SK-N-SH treated with all-trans-retinoic acid at 6 μM for 48 hours (cell line): Measurements from ENCODE around the gene NUP214.

Experiments used
- ATAC-seq: fragments of 200-7000 bp; cut with Tn5 transposase; 3 replicates; pipeline ENCODE4 v1.9.1; 2020; ENCODE audit warnings: mild to moderate bottlenecking, moderate library complexity
- ARNTL ChIP-seq: fragments of 450-650 bp; formaldehyde crosslinking; IDR thresholded peaks from 2 replicates; pipeline ENCODE4 v1.5.0; 2020; ENCODE audit warnings: low read depth, mild to moderate bottlenecking, moderate library complexity, borderline replicate concordance
- BACH2 ChIP-seq: fragments of 250-450 bp; sonication (Bioruptor Pico); IDR thresholded peaks from 2 replicates; pipeline ENCODE4 v1.9.0; 2021; ENCODE audit warnings: mild to moderate bottlenecking, borderline replicate concordance
- CSDC2 ChIP-seq: fragments of 250-450 bp; sonication (Bioruptor Pico); IDR thresholded peaks from 2 replicates; pipeline ENCODE4 v1.5.0; 2020; ENCODE audit warnings: mild to moderate bottlenecking, moderate library complexity
- CSRNP3 ChIP-seq: fragments of 250-450 bp; sonication (Bioruptor Pico); IDR thresholded peaks from 2 replicates; pipeline ENCODE4 v1.5.1; 2021; ENCODE audit warnings: mild to moderate bottlenecking, moderate library complexity
- ESRRG ChIP-seq: fragments of 250-450 bp; sonication (Bioruptor Pico); IDR thresholded peaks from 2 replicates; pipeline ENCODE4 v1.6.1; 2021; ENCODE audit warnings: mild to moderate bottlenecking
- GLIS3 ChIP-seq: fragments of 250-450 bp; sonication (Bioruptor Pico); IDR thresholded peaks from 2 replicates; pipeline ENCODE4 v1.5.0; 2020; ENCODE audit warnings: mild to moderate bottlenecking, moderate library complexity
- ISL1 ChIP-seq: fragments of 250-450 bp; sonication (Bioruptor Pico); IDR thresholded peaks from 2 replicates; pipeline ENCODE4 v2.1.2; 2022; ENCODE audit warnings: mild to moderate bottlenecking, moderate library complexity
- OSR1 ChIP-seq: fragments of 250-450 bp; sonication (Bioruptor Pico); IDR thresholded peaks from 2 replicates; pipeline ENCODE4 v1.8.0; 2022; ENCODE audit warnings: moderate library complexity, mild to moderate bottlenecking, inconsistent platforms
- POU6F1 ChIP-seq: fragments of 250-450 bp; sonication (Bioruptor Pico); IDR thresholded peaks from 2 replicates; pipeline ENCODE4 v1.8.0; 2021; ENCODE audit warnings: low read depth, mild to moderate bottlenecking, moderate library complexity, borderline replicate concordance
- PPARA ChIP-seq: fragments of 250-450 bp; sonication (Bioruptor Pico); IDR thresholded peaks from 2 replicates; pipeline ENCODE4 v1.5.0; 2020; ENCODE audit warnings: mild to moderate bottlenecking, borderline replicate concordance
- RARB ChIP-seq: fragments of 250-450 bp; sonication (Bioruptor Pico); IDR thresholded peaks from 2 replicates; pipeline ENCODE4 v1.8.0; 2021; ENCODE audit warnings: mild to moderate bottlenecking, moderate library complexity
- SNAI2 ChIP-seq: fragments of 250-450 bp; sonication (Bioruptor Pico); IDR thresholded peaks from 2 replicates; pipeline ENCODE4 v1.5.0; 2020; ENCODE audit warnings: mild to moderate bottlenecking, moderate library complexity
- TCF4 ChIP-seq: fragments of 250-450 bp; sonication (Bioruptor Pico); IDR thresholded peaks from 2 replicates; pipeline ENCODE4 v1.8.0; 2021; ENCODE audit warnings: mild to moderate bottlenecking, moderate library complexity, borderline replicate concordance
- TOX ChIP-seq: fragments of 250-450 bp; sonication (Bioruptor Pico); IDR thresholded peaks from 2 replicates; pipeline ENCODE4 v1.8.0; 2021; ENCODE audit warnings: mild to moderate bottlenecking, moderate library complexity, borderline replicate concordance
- TSHZ2 ChIP-seq: fragments of 250-450 bp; sonication (Bioruptor Pico); IDR thresholded peaks from 2 replicates; pipeline ENCODE4 v1.5.0; 2020; ENCODE audit warnings: mild to moderate bottlenecking, moderate library complexity
- ZC3H10 ChIP-seq: fragments of 250-450 bp; sonication (Bioruptor Pico); IDR thresholded peaks from 2 replicates; pipeline ENCODE4 v1.5.1; 2021; ENCODE audit warnings: mild to moderate bottlenecking, moderate library complexity
- ZFP3 ChIP-seq: fragments of 250-450 bp; sonication (Bioruptor Pico); IDR thresholded peaks from 2 replicates; pipeline ENCODE4 v1.5.0; 2020; ENCODE audit warnings: mild to moderate bottlenecking, moderate library complexity
- ZFP30 ChIP-seq: fragments of 450-650 bp; formaldehyde crosslinking; IDR thresholded peaks from 2 replicates; pipeline ENCODE4 v1.5.0; 2022; ENCODE audit warnings: mild to moderate bottlenecking, moderate library complexity
- ZNF565 ChIP-seq: fragments of 450-650 bp; formaldehyde crosslinking; conservative IDR thresholded peaks from 2 replicates; pipeline ENCODE4 v1.5.0; 2020; ENCODE audit warnings: low read depth, mild to moderate bottlenecking, moderate library complexity
- ZNF70 ChIP-seq: fragments of 450-650 bp; formaldehyde crosslinking; IDR thresholded peaks from 2 replicates; pipeline ENCODE4 v1.5.0; 2020; ENCODE audit warnings: mild to moderate bottlenecking, moderate library complexity
- ZNF8 ChIP-seq: fragments of 450-650 bp; formaldehyde crosslinking; IDR thresholded peaks from 2 replicates; pipeline ENCODE4 v1.5.0; 2020; ENCODE audit warnings: mild to moderate bottlenecking, moderate library complexity
- TF ChIP-seq, protein P1 (sequence below): fragments of 250-450 bp; sonication (Bioruptor Pico); IDR thresholded peaks from 2 replicates; pipeline ENCODE4 v1.8.0; 2020; ENCODE audit warnings: mild to moderate bottlenecking, moderate library complexity, borderline replicate concordance
- TF ChIP-seq, protein P2 (sequence below): fragments of 250-450 bp; sonication (Bioruptor Pico); IDR thresholded peaks from 2 replicates; pipeline ENCODE4 v1.5.1; 2020; ENCODE audit warnings: low read depth, mild to moderate bottlenecking, moderate library complexity

Gene NUP214

DNA sequence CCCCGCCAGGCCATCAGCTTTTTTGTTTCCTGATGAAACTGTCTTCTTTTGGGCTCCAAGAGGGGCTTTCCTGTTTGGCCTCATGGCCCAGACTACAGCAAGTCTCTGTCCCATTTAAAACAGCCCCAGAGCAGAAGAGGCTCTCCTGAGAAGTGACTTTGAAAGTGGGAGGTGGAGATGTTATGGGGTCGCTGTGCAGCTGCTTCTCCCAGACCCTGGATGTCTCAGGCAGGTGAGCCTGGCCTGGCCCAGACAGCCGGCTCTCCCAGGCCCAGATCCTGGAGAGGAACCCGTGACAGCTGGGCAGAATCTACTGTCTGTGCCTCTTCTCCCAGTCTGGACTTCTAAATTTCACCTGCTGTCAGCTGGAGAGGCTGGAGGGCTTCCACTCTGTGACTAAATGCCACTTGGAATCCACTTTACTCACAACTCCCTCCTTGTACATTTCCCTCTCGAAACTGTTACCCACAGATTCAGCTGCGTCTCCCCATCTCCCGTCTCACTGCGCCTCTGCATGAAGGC, 130.4 kb downstream of the NUP214 start:
- TF ChIP-seq ZFP30 (CRISPR knock-in tag): no peak
- TF ChIP-seq ZNF70: no peak
- no peak for TF ChIP-seq ZC3H10 (CRISPR knock-in tag)
- TF ChIP-seq GLIS3 (CRISPR knock-in tag): no peak
- no peak for TF ChIP-seq ESRRG (CRISPR knock-in tag)
- TF ChIP-seq CSDC2 (CRISPR knock-in tag): no peak
- no peak for TF ChIP-seq PPARA (CRISPR knock-in tag)
- no peak for TF ChIP-seq OSR1
- TF ChIP-seq, protein P1, sequence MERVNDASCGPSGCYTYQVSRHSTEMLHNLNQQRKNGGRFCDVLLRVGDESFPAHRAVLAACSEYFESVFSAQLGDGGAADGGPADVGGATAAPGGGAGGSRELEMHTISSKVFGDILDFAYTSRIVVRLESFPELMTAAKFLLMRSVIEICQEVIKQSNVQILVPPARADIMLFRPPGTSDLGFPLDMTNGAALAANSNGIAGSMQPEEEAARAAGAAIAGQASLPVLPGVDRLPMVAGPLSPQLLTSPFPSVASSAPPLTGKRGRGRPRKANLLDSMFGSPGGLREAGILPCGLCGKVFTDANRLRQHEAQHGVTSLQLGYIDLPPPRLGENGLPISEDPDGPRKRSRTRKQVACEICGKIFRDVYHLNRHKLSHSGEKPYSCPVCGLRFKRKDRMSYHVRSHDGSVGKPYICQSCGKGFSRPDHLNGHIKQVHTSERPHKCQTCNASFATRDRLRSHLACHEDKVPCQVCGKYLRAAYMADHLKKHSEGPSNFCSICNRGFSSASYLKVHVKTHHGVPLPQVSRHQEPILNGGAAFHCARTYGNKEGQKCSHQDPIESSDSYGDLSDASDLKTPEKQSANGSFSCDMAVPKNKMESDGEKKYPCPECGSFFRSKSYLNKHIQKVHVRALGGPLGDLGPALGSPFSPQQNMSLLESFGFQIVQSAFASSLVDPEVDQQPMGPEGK (CRISPR knock-in tag): no peak
- TF ChIP-seq ARNTL (CRISPR knock-in tag): no peak
- TF ChIP-seq ZNF8: no peak
- peak; percentile 12; the same call in 2 of the 3 replicates for ATAC-seq

- TF ChIP-seq GLIS3 (CRISPR knock-in tag) (no peak), ESRRG (CRISPR knock-in tag) (no peak), ISL1 (CRISPR knock-in tag) (no peak), ZC3H10 (CRISPR knock-in tag) (no peak), OSR1 (no peak), TOX (CRISPR knock-in tag) (no peak), ZNF565 (CRISPR knock-in tag) (no peak), CSRNP3 (CRISPR knock-in tag) (no peak), BACH2 (CRISPR knock-in tag) (no peak), ZNF8 (no peak), PPARA (CRISPR knock-in tag) (no peak), ARNTL (CRISPR knock-in tag) (no peak), ZFP3 (no peak), RARB (no peak), ZFP30 (CRISPR knock-in tag) (no peak)
- no peak for ATAC-seq
These were observed 132.1 kb downstream of the NUP214 start for GRCh38 chr9:131257266-131258025.

- TF ChIP-seq OSR1 (no peak), TOX (CRISPR knock-in tag) (no peak), RARB (no peak), TCF4 (CRISPR knock-in tag) (no peak), TSHZ2 (CRISPR knock-in tag) (no peak), POU6F1 (no peak), ARNTL (CRISPR knock-in tag) (no peak), GLIS3 (CRISPR knock-in tag) (no peak), ZNF565 (CRISPR knock-in tag) (no peak), CSDC2 (CRISPR knock-in tag) (no peak), ZC3H10 (CRISPR knock-in tag) (no peak), SNAI2 (CRISPR knock-in tag) (no peak)
- TF ChIP-seq, protein P1 (CRISPR knock-in tag): no peak
- TF ChIP-seq, protein P2, sequence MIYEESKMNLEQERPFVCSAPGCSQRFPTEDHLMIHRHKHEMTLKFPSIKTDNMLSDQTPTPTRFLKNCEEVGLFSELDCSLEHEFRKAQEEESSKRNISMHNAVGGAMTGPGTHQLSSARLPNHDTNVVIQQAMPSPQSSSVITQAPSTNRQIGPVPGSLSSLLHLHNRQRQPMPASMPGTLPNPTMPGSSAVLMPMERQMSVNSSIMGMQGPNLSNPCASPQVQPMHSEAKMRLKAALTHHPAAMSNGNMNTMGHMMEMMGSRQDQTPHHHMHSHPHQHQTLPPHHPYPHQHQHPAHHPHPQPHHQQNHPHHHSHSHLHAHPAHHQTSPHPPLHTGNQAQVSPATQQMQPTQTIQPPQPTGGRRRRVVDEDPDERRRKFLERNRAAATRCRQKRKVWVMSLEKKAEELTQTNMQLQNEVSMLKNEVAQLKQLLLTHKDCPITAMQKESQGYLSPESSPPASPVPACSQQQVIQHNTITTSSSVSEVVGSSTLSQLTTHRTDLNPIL (CRISPR knock-in tag): no peak
- no peak for ATAC-seq
These were observed 132.8 kb downstream of the NUP214 start for GRCh38 chr9:131258186-131258585.
